ENCODE measurements around the gene THRSP. TPM values are rescaled to one million over a fixed set of nuclear protein-coding genes. Genes with fewer than 3 reads are reported as not detected.

The THRSP gene
- total RNA-seq, 1 donor from 2014 or later, result not detected

DNA sequence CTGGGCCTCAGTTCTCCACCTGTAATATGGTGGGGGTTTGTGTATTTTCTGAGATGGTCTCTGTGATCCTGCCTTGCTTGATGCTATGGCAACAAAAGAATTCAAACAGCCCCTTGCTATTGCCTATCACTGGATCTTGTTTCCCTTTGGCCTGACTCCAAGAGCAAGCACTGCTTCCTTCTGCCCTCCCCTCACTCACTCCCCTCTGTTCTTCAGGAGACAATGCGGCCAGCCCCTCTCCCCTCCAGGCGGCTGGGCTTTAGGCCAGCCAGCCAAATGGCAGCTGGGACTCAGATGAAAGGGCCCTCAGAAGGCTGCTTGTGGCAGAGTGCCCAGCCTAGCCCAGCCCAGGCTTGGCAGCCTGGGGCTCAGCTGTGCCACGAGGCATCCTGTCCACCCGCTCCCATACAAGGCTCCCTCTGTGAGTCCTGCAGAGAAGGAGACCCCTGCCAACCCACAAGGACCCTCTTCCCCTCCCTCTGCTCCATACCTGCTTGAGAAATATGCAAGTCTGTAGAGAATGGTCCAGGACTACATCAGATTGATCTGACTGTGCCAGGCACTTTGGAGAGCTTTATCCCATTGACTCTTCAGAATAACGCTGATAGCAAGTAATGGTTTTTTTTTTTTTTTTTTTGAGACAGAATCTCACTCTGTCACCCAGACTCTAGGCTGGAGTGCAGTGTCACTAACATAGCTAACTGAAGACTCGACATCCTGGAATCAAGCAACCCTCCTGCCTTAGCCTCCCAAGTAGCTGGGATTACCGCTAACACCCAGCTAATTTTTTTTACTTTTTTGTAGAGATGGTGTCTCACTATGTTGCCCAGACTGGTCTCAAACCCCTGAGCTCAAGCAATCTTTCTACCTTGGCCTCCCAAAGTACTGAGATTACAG lies 33.0 kb upstream of the THRSP start:
- H3K27me3 Mint-ChIP-seq (ENCODE audit: unreplicated experiment), result peaks cover 2% of the 10 kb centered on the region
- DNase-seq, result no peak
- TF ChIP-seq CTCF (IDR thresholded peaks at IDR 0.05; ENCODE audit: partially characterized antibody, unreplicated experiment), result no peak
- no peak overlapping the region for H3K27ac Mint-ChIP-seq (ENCODE audit: unreplicated experiment)
- H3K36me3 Mint-ChIP-seq (ENCODE audit: unreplicated experiment), result no peaks in the 10 kb centered on the region
- no peaks in the 10 kb centered on the region for H3K4me1 Mint-ChIP-seq (ENCODE audit: low read depth, unreplicated experiment)
- no peak overlapping the region for H3K4me3 Mint-ChIP-seq (ENCODE audit: unreplicated experiment)
- no peaks in the 10 kb centered on the region for H3K9me3 Mint-ChIP-seq (ENCODE audit: unreplicated experiment)

- TF ChIP-seq CTCF (IDR thresholded peaks at IDR 0.05; ENCODE audit: partially characterized antibody, unreplicated experiment), result no peak
- no peak for DNase-seq
- Mint-ChIP-seq H3K4me1 (ENCODE audit: low read depth, unreplicated experiment) (no peaks in the 10 kb centered on the region), H3K36me3 (ENCODE audit: unreplicated experiment) (no peaks in the 10 kb centered on the region), H3K9me3 (ENCODE audit: unreplicated experiment) (no peaks in the 10 kb centered on the region), H3K27ac (ENCODE audit: unreplicated experiment) (no peak overlapping the region), H3K4me3 (ENCODE audit: unreplicated experiment) (no peak overlapping the region), H3K27me3 (ENCODE audit: unreplicated experiment) (no peaks in the 10 kb centered on the region)
These were observed 32.0 kb upstream of the THRSP start for GRCh38 chr11:78031629-78032028.

DNA sequence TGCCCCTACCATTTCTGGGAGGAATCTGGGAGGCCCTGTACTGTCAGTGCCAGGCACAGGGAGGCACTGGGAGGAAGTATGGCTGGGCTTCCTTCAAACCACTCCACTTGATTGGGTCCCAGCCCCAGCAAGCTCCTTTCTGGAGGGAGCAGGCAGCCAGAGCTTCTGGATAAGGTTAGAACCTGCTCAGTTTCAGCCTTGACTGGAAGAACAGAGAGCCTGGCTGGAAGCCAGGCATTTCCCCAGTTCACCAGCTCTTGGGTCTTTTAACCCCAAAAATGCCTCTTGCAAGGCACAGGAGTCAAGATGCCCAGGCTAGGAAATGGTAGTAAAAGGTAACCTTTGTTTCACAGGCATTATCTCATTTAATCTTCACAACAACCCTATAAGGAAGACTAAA lies 31.6 kb upstream of the THRSP start:
- H3K27me3 Mint-ChIP-seq (ENCODE audit: unreplicated experiment), result no peaks in the 10 kb centered on the region
- TF ChIP-seq CTCF (IDR thresholded peaks at IDR 0.05; ENCODE audit: partially characterized antibody, unreplicated experiment), result no peak
- no peaks in the 10 kb centered on the region for H3K4me1 Mint-ChIP-seq (ENCODE audit: low read depth, unreplicated experiment)
- DNase-seq, result no peak
- no peak overlapping the region for H3K4me3 Mint-ChIP-seq (ENCODE audit: unreplicated experiment)
- no peaks in the 10 kb centered on the region for H3K9me3 Mint-ChIP-seq (ENCODE audit: unreplicated experiment)
- H3K27ac Mint-ChIP-seq (ENCODE audit: unreplicated experiment), result no peak overlapping the region
- no peaks in the 10 kb centered on the region for H3K36me3 Mint-ChIP-seq (ENCODE audit: unreplicated experiment)

DNA sequence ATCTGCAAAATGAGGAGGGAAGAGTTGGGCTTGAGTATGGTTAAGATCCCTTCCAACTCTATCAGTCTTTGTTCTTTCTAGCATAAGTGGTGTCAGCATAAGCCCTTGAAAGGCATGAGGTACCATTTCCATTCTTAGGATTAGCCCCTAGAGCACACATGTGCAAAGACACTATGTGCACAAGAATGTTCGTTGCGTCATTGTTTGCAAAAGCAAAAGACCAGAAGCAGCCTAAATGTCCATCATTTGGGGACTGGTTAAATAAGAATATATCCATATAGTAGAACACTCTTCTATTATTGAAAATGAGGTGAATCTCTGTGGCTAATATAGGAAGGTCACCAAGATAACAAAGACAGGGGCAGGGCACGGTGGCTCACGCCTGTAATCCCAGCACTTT lies 30.6 kb upstream of the THRSP start:
- no peaks in the 10 kb centered on the region for H3K9me3 Mint-ChIP-seq (ENCODE audit: unreplicated experiment)
- H3K27me3 Mint-ChIP-seq (ENCODE audit: unreplicated experiment), result no peaks in the 10 kb centered on the region
- H3K4me3 Mint-ChIP-seq (ENCODE audit: unreplicated experiment), result no peak overlapping the region
- DNase-seq, result no peak
- H3K36me3 Mint-ChIP-seq (ENCODE audit: unreplicated experiment), result no peaks in the 10 kb centered on the region
- H3K4me1 Mint-ChIP-seq (ENCODE audit: low read depth, unreplicated experiment), result peaks cover 3% of the 10 kb centered on the region
- TF ChIP-seq CTCF (IDR thresholded peaks at IDR 0.05; ENCODE audit: partially characterized antibody, unreplicated experiment), result no peak
- H3K27ac Mint-ChIP-seq (ENCODE audit: unreplicated experiment), result no peak overlapping the region

DNA sequence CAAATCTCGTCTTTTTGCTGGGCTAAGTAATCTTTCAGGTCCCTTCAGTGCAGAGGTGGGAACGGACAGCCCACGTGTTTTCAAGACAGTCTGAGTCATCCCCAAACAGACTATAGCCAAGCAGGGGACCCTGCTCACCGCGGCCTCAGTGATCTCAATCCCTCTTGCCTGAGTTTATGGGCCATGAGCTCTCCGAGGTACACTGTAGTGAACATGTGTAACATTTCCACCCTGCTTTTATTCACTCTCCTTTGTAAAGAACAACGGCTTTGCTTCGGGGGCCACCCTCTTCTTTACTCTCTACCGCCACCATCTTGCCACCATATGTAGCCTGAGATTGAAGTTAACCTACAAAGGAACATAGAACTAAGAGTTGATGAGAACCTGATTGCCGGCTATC lies 29.0 kb upstream of the THRSP start:
- TF ChIP-seq CTCF (IDR thresholded peaks at IDR 0.05; ENCODE audit: partially characterized antibody, unreplicated experiment), result no peak
- Mint-ChIP-seq H3K4me1 (ENCODE audit: low read depth, unreplicated experiment) (peaks cover 3% of the 10 kb centered on the region), H3K4me3 (ENCODE audit: unreplicated experiment) (no peak overlapping the region), H3K36me3 (ENCODE audit: unreplicated experiment) (no peaks in the 10 kb centered on the region), H3K27me3 (ENCODE audit: unreplicated experiment) (no peaks in the 10 kb centered on the region), H3K9me3 (ENCODE audit: unreplicated experiment) (no peaks in the 10 kb centered on the region), H3K27ac (ENCODE audit: unreplicated experiment) (no peak overlapping the region)
- DNase-seq, result no peak
